ENCODE results near the gene ZNF628. TPM values are rescaled to one million over a fixed set of nuclear protein-coding genes. Genes with fewer than 3 reads are reported as not detected.

The ZNF628 gene
- total RNA-seq, 1 experiment from 2014 or later = 13.0 TPM

- Mint-ChIP-seq H3K27ac (ENCODE audit: unreplicated experiment) (no peak overlapping the region), H3K36me3 (ENCODE audit: insufficient read depth, unreplicated experiment) (peaks cover 5% of the 10 kb centered on the region), H3K4me1 (ENCODE audit: low read depth, unreplicated experiment) (no peaks in the 10 kb centered on the region), H3K27me3 (ENCODE audit: unreplicated experiment) (peaks cover 89% of the 10 kb centered on the region), H3K4me3 (ENCODE audit: low read depth, unreplicated experiment) (no peak overlapping the region), H3K9me3 (ENCODE audit: low read depth, unreplicated experiment) (no peaks in the 10 kb centered on the region)
- DNase-seq = no peak
- TF ChIP-seq CTCF (IDR thresholded peaks at IDR 0.05; ENCODE audit: unreplicated experiment) = no peak
- intact Hi-C loops (cut with micrococcal nuclease; ENCODE audit: unreplicated experiment) = no loop called here
- no TSS peak for BruUV-seq (replicated peaks)
- CTCF ChIA-PET = no interaction called here
These were observed 21.3 kb downstream of the ZNF628 start for GRCh38 chr19:55497763-55498162.

GRCh38 chr19:55498246-55498840 is 21.9 kb downstream of the ZNF628 start:
- Mint-ChIP-seq H3K4me3 (ENCODE audit: low read depth, unreplicated experiment) (no peak overlapping the region), H3K36me3 (ENCODE audit: insufficient read depth, unreplicated experiment) (peaks cover 6% of the 10 kb centered on the region), H3K4me1 (ENCODE audit: low read depth, unreplicated experiment) (no peaks in the 10 kb centered on the region), H3K27ac (ENCODE audit: unreplicated experiment) (no peak overlapping the region), H3K9me3 (ENCODE audit: low read depth, unreplicated experiment) (no peaks in the 10 kb centered on the region), H3K27me3 (ENCODE audit: unreplicated experiment) (peaks cover 89% of the 10 kb centered on the region)
- no TSS peak for BruUV-seq (replicated peaks)
- CTCF ChIA-PET = no interaction called here
- intact Hi-C loops (cut with micrococcal nuclease; ENCODE audit: unreplicated experiment) = no loop called here
- DNase-seq = no peak
- TF ChIP-seq CTCF (IDR thresholded peaks at IDR 0.05; ENCODE audit: unreplicated experiment) = no peak

- peaks cover 9% of the 10 kb centered on the region for H3K36me3 Mint-ChIP-seq (ENCODE audit: insufficient read depth, unreplicated experiment)
- H3K27ac Mint-ChIP-seq (ENCODE audit: unreplicated experiment) = no peak overlapping the region
- intact Hi-C loops (cut with micrococcal nuclease; ENCODE audit: unreplicated experiment) = loop anchor here (5.0 to 10.0 kb wide), 2 partner anchors 206 to 358 kb away; no protein-coding TSS in a partner anchor
- CTCF ChIA-PET = no interaction called here
- BruUV-seq (replicated peaks) = no TSS peak
- no peak for DNase-seq
- H3K4me3 Mint-ChIP-seq (ENCODE audit: low read depth, unreplicated experiment) = no peak overlapping the region
- no peak for TF ChIP-seq CTCF (IDR thresholded peaks at IDR 0.05; ENCODE audit: unreplicated experiment)
- no peaks in the 10 kb centered on the region for H3K4me1 Mint-ChIP-seq (ENCODE audit: low read depth, unreplicated experiment)
- H3K9me3 Mint-ChIP-seq (ENCODE audit: low read depth, unreplicated experiment) = no peaks in the 10 kb centered on the region
- H3K27me3 Mint-ChIP-seq (ENCODE audit: unreplicated experiment) = peaks cover 73% of the 10 kb centered on the region
These were observed 24.0 kb downstream of the ZNF628 start for GRCh38 chr19:55500368-55500952.

GRCh38 chr19:55502197-55502952 is 26.0 kb downstream of the ZNF628 start:
- Mint-ChIP-seq H3K27me3 (ENCODE audit: unreplicated experiment) (peaks cover 57% of the 10 kb centered on the region), H3K36me3 (ENCODE audit: insufficient read depth, unreplicated experiment) (peaks cover 9% of the 10 kb centered on the region), H3K9me3 (ENCODE audit: low read depth, unreplicated experiment) (no peaks in the 10 kb centered on the region), H3K4me3 (ENCODE audit: low read depth, unreplicated experiment) (no peak overlapping the region), H3K4me1 (ENCODE audit: low read depth, unreplicated experiment) (no peaks in the 10 kb centered on the region), H3K27ac (ENCODE audit: unreplicated experiment) (no peak overlapping the region)
- BruUV-seq (replicated peaks) = no TSS peak
- TF ChIP-seq CTCF (IDR thresholded peaks at IDR 0.05; ENCODE audit: unreplicated experiment) = no peak
- CTCF ChIA-PET = no interaction called here
- intact Hi-C loops (cut with micrococcal nuclease; ENCODE audit: unreplicated experiment) = loop anchor here (5.0 to 10.0 kb wide), 2 partner anchors 208 to 360 kb away; no protein-coding TSS in a partner anchor
- no peak for DNase-seq

Data from Calu3 (cell line).